HCT116 (cell line): Measurements from ENCODE around the gene ZXDC.

Experiments
- ATF3 ChIP-seq: IDR thresholded peaks from 2 replicates; pipeline ENCODE4 v1.6.1; 2012
- CEBPB ChIP-seq: IDR thresholded peaks from 2 replicates; pipeline ENCODE4 v1.6.1; 2012; ENCODE audit warnings: low read depth
- CTCF ChIP-seq, 3 experiments: fragments of 200-600 bp in 1 of 3; sonication (generic) in 1 of 3; IDR thresholded peaks in 2 of 3; conservative IDR thresholded peaks in 1 of 3; 2 replicates each; pipeline ENCODE4 v1.5.1; 2012 to 2017; ENCODE audit warnings: low read depth in 2 of 3, low read length in 2 of 3, antibody characterized with exemption in 1 of 3, borderline replicate concordance in 1 of 3, control low read depth in 1 of 3, mild to moderate bottlenecking in 1 of 3, mixed read lengths in 1 of 3, mixed run types in 1 of 3, moderate library complexity in 1 of 3; ENCODE audit not compliant: insufficient read depth in 1 of 3
- EZH2 ChIP-seq: fragments of 200-600 bp; sonication (generic); IDR thresholded peaks from 2 replicates; pipeline ENCODE4 v1.6.1; 2017; ENCODE audit warnings: antibody characterized with exemption, mixed run types
- EZH2phosphoT487 ChIP-seq: fragments of 200-600 bp; IDR thresholded peaks from 2 replicates; pipeline ENCODE4 v1.6.1; 2018; ENCODE audit warnings: antibody characterized with exemption, borderline replicate concordance
- FOSL1 ChIP-seq: IDR thresholded peaks from 2 replicates; pipeline ENCODE4 v1.6.1; 2012; ENCODE audit warnings: low read depth
- JUND ChIP-seq: IDR thresholded peaks from 2 replicates; pipeline ENCODE4 v1.6.1; 2012
- MAX ChIP-seq: IDR thresholded peaks from 2 replicates; pipeline ENCODE4 v1.6.1; 2012
- POLR2A ChIP-seq: IDR thresholded peaks from 2 replicates; pipeline ENCODE4 v1.7.0; 2011; ENCODE audit warnings: borderline replicate concordance; ENCODE audit not compliant: insufficient read depth, insufficient read length; ENCODE audit errors: extremely low read depth
- POLR2AphosphoS5 ChIP-seq: IDR thresholded peaks from 2 replicates; pipeline ENCODE4 v1.6.1; 2011; ENCODE audit warnings: mild to moderate bottlenecking, low read depth, low read length, moderate library complexity
- SIN3A ChIP-seq: IDR thresholded peaks from 2 replicates; pipeline ENCODE4 v1.6.1; 2012; ENCODE audit warnings: low read depth
- SP1 ChIP-seq: IDR thresholded peaks from 2 replicates; pipeline ENCODE4 v1.6.1; 2012; ENCODE audit warnings: low read depth
- TCF7L2 ChIP-seq: IDR thresholded peaks from 2 replicates; pipeline ENCODE4 v1.7.0; 2011; ENCODE audit warnings: borderline replicate concordance, inconsistent platforms; ENCODE audit not compliant: insufficient read depth, insufficient read length; ENCODE audit errors: extremely low read depth
- ZBTB33 ChIP-seq: IDR thresholded peaks from 2 replicates; pipeline ENCODE4 v1.6.1; 2011; ENCODE audit warnings: mild to moderate bottlenecking, low read length, moderate library complexity; ENCODE audit not compliant: insufficient replicate concordance; ENCODE audit errors: extremely low read depth

- no peak for TF ChIP-seq TCF7L2
- no peak for TF ChIP-seq FOSL1
- no peak for TF ChIP-seq JUND
- no peak for TF ChIP-seq CTCF (IDR thresholded peaks at IDR 0.05 in 2 of 3, conservative IDR thresholded peaks at IDR 0.05 in 1 of 3; ENCODE audit: borderline replicate concordance in 1 of 3, insufficient read depth in 1 of 3, low read depth in 2 of 3, low read length in 2 of 3)
- TF ChIP-seq POLR2A = no peak
- no peak for TF ChIP-seq MAX
- TF ChIP-seq POLR2AphosphoS5 = no peak
- TF ChIP-seq EZH2 = no peak
- no peak for TF ChIP-seq ZBTB33
- no peak for TF ChIP-seq SP1
- no peak for TF ChIP-seq EZH2phosphoT487
- no peak for TF ChIP-seq SIN3A
- no peak for TF ChIP-seq ATF3
- no peak for TF ChIP-seq CEBPB
These were observed 77.9 kb downstream of the ZXDC start for GRCh38 chr3:126397610-126398422.
